HL-60 (cell line): ENCODE measurements around the gene DIAPH3.

Experiments
- GABPA ChIP-seq: IDR thresholded peaks from 2 replicates; pipeline ENCODE4 v1.6.1; 2012; ENCODE audit warnings: low read depth
- POLR2AphosphoS5 ChIP-seq: IDR thresholded peaks from 2 replicates; pipeline ENCODE4 v1.6.1; 2012; ENCODE audit warnings: low read depth
- TF ChIP-seq, protein P1 (sequence below): IDR thresholded peaks from 2 replicates; pipeline ENCODE4 v1.6.1; 2012; ENCODE audit warnings: low read depth; ENCODE audit not compliant: insufficient replicate concordance
- TF ChIP-seq, protein P2 (sequence below): IDR thresholded peaks from one replicate; pipeline ENCODE4 v1.5.1; 2011; ENCODE audit warnings: low read length, control low read depth, inconsistent platforms; ENCODE audit not compliant: insufficient read depth

DNA sequence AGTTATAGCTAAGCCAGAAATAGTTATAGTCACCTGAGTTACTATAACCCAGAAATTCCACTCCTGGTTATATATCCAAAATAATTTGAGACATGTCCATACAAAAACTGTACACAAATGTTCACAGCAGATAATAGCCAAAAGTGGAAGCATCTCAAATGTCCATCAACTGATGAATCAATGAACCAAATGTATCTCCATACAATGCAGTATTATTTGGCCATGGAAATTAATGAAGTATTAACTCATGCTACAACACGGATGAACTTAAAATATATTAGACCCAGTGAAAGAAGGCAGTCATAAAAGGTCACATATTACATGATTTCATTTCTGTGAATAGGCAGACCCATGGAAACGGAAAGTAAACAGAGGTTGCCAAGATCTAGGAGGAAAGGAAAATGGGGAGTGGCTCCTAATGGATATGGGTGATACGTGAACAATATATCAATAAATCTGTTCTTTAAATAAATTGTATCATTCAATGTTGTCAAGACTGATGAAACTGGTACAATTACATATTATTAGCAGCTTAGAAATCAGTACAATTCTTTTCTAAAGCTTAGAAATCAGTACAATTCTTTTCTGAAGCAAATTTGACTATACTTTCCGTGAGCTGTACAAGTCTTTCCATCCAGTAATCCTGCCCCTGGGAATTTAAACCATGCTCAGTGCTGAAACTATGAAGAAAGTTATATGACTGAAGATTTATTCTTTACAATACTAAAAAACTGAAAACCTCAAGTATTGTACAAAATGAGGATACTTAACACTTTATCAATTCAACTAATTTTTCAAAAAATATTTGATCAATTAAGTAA, 47.0 kb upstream of the DIAPH3 start:
- TF ChIP-seq, protein P1, sequence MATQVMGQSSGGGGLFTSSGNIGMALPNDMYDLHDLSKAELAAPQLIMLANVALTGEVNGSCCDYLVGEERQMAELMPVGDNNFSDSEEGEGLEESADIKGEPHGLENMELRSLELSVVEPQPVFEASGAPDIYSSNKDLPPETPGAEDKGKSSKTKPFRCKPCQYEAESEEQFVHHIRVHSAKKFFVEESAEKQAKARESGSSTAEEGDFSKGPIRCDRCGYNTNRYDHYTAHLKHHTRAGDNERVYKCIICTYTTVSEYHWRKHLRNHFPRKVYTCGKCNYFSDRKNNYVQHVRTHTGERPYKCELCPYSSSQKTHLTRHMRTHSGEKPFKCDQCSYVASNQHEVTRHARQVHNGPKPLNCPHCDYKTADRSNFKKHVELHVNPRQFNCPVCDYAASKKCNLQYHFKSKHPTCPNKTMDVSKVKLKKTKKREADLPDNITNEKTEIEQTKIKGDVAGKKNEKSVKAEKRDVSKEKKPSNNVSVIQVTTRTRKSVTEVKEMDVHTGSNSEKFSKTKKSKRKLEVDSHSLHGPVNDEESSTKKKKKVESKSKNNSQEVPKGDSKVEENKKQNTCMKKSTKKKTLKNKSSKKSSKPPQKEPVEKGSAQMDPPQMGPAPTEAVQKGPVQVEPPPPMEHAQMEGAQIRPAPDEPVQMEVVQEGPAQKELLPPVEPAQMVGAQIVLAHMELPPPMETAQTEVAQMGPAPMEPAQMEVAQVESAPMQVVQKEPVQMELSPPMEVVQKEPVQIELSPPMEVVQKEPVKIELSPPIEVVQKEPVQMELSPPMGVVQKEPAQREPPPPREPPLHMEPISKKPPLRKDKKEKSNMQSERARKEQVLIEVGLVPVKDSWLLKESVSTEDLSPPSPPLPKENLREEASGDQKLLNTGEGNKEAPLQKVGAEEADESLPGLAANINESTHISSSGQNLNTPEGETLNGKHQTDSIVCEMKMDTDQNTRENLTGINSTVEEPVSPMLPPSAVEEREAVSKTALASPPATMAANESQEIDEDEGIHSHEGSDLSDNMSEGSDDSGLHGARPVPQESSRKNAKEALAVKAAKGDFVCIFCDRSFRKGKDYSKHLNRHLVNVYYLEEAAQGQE = no peak
- TF ChIP-seq, protein P2, sequence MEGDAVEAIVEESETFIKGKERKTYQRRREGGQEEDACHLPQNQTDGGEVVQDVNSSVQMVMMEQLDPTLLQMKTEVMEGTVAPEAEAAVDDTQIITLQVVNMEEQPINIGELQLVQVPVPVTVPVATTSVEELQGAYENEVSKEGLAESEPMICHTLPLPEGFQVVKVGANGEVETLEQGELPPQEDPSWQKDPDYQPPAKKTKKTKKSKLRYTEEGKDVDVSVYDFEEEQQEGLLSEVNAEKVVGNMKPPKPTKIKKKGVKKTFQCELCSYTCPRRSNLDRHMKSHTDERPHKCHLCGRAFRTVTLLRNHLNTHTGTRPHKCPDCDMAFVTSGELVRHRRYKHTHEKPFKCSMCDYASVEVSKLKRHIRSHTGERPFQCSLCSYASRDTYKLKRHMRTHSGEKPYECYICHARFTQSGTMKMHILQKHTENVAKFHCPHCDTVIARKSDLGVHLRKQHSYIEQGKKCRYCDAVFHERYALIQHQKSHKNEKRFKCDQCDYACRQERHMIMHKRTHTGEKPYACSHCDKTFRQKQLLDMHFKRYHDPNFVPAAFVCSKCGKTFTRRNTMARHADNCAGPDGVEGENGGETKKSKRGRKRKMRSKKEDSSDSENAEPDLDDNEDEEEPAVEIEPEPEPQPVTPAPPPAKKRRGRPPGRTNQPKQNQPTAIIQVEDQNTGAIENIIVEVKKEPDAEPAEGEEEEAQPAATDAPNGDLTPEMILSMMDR = no peak
- TF ChIP-seq POLR2AphosphoS5 (no peak), GABPA (no peak)
